ENCODE measurements around the gene SORBS1.

SORBS1 gene

DNA sequence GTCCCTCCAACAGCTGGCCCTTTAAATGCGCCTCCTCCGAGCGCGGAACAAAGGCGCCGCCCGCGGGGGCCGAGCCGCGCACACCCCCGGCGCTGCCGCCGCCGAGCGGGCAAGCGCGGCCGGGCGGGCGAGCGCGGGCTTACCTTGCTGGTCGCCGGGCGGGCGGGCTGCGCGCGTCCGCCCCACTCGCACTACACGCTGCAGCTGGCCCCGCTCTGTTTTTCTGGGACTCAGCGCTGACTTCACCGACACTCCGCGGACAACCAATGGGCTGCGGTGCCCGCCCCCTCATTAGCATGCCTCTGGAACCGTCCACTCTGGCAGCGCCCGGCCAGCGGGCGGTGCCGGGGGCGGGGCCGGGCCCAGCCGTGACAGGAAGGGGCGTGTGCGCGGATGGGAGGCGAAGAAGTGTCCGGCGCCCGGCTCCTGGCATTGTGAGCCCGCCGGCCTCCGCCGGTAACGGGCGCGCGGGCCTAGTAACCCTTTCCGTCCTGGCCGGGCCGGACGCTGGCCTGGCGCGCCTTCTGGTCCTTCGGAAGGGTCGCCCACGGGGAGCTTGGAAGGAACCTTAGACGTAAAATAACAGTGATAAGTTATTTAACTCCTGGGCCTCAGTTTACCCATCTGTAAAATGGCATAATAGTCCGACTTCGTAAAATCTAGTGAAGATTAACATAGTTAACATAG lies at the start of gene SORBS1:
Gene SORBS1, minus strand, starts transcription at position 195 of the 687 bp plus-strand sequence. CDS start 120,236 bp downstream, outside the sequence.
- peak within 1 kb of the TSS; percentile 74 for H3K4me3 ChIP-seq (ENCODE audit: low read depth, low read length)

DNA sequence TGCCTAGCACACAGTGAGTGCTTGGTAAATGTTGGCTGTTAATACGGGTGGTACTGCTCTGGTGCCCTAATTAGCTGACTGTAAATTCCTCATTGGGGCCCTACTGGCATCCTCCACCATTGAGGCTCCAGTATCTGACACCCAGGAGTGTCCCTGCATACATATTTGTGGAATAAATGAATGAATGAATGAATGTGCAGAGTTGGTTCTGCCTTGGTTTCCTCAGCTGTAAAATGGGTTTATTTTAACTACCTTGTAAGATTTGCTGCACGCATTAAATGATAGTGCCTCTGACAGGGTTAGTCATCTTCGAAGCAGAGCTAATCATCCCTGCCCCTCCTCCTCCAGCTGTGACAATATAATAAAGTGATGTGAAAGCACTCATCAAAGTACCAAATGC lies 49.6 kb upstream of the SORBS1 start:
- H3K4me3 ChIP-seq (ENCODE audit: low read depth, low read length), result no peak overlapping the region

DNA sequence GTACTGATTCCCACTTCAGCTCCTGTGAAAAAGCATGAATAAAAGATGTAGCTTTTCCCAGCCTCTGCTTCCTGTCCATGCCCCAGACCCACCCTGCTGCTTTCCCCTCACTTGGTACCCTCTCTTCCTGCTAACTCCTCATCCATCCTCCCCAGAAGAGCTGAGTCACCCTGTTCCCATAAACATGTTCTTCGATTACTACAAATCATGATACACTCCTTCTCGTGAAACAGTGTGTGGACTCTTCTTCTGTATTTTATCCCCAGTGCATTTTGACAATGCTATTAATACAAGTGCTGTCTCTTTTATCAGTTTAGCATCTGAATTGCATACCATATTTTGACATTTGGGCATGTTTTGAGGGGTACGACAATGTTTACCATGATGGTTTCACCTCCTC lies 45.8 kb upstream of the SORBS1 start:
- no peak overlapping the region for H3K4me3 ChIP-seq (ENCODE audit: low read depth, low read length)

DNA sequence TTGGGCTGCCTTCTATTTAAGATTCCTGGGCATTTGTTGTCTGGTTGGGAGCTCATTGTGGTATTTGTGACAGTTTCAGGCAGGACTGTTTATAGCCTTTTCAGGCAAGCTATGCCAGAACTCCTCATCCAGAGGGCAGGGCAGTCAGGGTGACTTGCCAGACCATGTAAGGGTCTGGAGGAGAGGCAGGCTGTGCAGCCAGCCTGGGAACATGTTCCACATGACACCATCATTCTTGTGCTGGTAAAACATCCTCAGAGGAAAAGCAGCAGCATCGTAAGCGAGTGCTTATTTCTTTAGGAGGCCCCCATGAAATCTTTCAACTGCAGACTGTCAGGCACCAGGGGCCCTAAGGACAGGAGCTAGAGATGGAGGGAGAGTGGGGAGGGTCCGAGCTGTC lies 44.0 kb upstream of the SORBS1 start:
- H3K4me3 ChIP-seq (ENCODE audit: low read depth, low read length), result no peak overlapping the region

DNA sequence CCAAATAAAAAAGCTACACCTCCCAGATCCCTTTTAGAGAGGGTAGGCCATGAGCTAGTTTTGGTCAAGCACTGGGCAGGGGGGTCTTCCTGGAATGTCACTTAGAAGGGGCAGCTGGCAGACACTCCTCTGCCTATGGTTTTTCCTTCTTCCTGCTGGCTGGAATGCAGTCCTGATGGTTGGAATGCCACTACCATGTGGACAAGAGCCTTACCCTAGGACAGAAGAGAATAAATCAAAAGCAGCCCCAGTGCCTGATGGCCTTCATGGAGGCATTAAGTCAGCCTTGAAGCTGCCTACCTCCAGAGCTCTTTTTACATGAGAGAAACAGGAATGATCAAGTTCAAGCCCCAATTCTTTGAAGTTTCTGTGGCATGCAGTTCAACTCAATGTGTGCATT lies 43.5 kb upstream of the SORBS1 start:
- no peak overlapping the region for H3K4me3 ChIP-seq (ENCODE audit: low read depth, low read length)

DNA sequence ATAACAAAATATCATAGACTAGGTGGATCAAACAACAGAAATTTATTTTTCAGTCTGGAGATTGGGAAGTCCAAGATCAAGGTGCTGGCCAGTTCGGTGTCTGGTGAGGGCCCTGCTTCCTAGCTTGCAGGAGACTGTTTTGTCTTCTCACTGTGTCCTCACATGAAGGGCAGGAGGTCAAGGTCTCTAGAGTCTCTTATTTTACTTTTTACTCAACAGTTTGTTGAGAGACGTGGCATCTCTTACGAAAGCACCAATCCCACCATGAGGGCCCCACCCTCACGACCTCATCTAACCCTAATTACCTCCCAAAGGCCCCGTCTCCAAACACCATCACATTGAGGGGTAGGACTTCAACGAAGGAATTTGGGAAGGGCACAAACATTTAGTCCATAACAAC lies 41.2 kb upstream of the SORBS1 start:
- H3K4me3 ChIP-seq (ENCODE audit: low read depth, low read length), result no peak overlapping the region

DNA sequence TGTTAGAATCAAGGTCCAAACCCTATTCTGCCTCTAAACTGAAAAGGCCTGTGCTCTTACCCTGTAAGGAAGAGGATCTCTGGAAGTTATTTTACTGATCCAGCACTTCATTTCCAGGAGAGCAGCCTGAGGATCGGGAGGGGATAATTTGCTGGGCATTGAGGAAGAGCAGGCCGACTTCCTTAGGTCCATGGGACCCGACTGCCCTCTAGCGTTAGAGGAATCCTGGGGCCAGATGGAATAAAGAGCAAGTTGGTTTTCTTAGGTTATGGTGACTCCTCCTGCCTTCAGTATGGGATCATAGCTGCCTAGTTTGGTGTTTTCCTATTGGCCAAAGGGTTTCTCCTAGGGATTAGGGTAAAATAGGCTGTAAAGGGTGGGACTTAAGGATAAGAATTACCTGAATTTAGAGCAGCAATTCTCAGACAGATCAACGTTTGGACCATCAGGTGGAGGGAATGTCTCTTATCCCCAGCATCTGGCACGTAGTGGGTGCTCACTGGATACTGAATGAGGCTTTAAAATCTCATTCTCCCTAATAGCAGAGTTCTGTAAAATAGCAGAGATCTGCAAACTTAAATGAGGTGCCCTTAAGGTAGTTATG lies 40.0 kb upstream of the SORBS1 start:
- H3K4me3 ChIP-seq (ENCODE audit: low read depth, low read length), result no peak overlapping the region

DNA sequence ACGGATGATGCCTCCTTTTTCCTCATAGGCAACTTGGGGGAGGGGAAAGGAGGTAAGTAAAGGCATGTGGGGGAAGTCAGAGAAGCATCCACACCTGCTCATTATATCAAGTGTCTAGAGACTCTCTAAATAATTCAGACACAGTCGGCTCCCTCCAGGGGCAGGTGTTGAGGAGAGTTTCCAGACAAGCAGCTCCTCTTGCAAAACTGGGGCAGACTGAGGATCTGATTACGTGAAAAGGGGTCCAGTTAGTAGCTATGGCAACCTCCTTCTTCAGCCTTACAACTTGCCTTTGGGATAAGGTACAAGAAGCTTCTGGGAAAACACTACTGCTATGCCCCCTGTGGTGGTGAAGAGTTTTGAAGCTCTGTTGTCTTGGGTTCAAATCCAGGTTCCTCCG lies 39.0 kb upstream of the SORBS1 start:
- no peak overlapping the region for H3K4me3 ChIP-seq (ENCODE audit: low read depth, low read length)

DNA sequence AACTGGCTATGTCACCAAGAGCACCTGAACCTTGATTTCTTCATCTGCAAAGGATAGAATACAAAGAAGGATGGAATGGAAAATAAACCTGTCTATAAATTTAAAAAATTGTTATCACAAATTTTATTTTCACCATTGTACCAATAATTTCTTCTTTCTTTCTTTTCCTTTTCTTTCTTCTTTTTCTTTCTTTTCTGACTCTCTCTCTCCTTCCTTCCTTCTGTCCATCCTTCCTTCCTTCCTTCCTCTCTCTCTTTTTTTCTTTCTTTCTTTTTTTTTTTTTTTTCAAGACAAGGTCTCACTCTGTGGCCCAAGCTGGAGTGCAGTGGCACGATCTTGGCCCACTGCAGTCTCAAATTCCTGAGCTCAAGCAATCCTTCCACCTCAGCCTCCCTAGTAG lies 36.6 kb upstream of the SORBS1 start:
- no peak overlapping the region for H3K4me3 ChIP-seq (ENCODE audit: low read depth, low read length)

DNA sequence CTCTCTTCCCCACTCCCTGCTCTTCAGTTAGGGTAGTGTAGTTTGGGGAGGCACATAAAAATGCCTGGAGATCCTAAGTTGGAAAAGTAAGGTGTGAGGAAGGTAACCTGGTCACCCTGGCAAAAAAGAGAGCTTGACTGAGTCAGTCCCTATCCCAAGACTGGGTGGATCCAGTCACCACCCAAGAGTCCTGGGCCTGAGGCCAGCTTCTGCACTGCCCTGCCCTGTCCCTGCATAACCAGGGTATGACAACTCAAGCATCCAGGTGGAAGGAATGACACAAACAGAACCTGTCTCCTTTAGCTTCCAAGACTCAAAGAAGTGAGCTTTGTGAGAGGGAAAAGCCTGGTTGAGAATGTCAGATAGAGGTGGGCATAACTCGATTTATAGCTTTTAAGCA lies 26.9 kb upstream of the SORBS1 start:
- H3K4me3 ChIP-seq (ENCODE audit: low read depth, low read length), result no peak overlapping the region

DNA sequence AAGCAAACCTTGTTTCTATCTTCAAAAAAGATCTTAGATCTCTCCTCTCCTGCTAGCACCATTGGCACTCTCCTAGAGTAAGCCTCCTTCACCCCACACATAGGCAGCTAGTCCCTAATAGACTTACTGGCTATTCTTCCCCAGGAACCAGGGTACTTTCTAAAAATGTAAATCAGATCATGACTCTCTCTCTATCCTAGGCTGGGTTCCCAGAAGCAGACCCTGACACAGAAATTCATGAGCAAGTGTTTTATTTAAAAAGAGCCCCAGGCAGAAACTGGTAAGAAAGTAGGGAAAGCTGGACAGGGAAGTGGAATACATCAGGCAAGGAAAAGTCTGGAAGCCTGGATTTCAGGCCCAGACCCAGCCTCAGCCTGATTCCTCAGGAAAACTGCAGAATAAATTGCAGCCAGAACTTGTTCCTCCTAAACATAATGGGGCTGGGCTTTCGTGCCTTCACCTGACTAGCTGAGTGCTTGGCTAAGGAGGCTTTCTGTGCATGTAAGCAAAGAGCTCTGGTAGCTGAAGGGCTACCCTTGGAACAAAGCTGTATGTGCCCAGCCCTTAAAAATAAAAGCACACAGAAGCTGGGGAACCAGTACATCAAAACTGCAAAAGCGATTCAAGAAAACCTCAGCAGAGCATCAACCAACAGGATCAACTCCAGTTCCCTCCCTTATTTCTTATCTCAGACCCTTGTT lies 18.8 kb upstream of the SORBS1 start:
- H3K4me3 ChIP-seq (ENCODE audit: low read depth, low read length), result no peak overlapping the region

DNA sequence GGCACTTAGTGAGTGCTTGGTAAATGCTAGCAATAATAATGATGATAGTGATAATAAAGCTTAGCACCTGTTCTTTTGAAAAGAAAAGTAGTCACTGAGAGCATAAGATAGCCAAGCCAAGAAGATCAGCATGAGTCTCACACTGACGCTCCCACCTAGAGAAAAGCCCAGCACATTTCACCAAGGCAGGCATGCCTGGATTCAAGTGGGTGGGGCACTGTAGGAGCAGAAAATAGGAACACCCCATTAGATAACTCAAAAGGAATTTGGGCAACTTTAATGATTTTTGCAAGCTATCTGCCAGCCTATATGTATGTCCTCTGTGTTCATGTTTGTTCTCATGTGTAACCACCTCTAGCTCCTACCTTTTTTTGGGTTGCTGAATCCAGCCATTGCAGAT lies 18.1 kb upstream of the SORBS1 start:
- H3K4me3 ChIP-seq (ENCODE audit: low read depth, low read length), result no peak overlapping the region

DNA sequence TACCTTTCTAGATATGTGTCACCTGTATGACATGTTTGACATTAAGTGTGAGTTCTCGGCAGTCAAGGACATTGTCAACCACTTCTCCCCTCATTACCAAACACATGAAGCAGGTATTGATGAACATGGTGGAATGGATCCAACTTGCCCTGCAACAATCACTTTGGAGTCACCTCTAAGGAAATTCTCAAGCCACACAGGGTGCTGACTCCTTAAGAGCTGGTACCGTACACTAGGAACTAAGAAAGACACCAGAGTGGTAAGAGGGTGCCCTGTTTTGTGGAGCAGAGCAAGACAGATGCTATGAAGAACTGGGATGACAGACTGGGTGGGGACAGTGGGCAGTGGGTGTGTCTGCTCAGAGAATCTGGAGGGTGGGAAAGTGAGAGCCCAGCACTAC lies 17.4 kb upstream of the SORBS1 start:
- H3K4me3 ChIP-seq (ENCODE audit: low read depth, low read length), result no peak overlapping the region

DNA sequence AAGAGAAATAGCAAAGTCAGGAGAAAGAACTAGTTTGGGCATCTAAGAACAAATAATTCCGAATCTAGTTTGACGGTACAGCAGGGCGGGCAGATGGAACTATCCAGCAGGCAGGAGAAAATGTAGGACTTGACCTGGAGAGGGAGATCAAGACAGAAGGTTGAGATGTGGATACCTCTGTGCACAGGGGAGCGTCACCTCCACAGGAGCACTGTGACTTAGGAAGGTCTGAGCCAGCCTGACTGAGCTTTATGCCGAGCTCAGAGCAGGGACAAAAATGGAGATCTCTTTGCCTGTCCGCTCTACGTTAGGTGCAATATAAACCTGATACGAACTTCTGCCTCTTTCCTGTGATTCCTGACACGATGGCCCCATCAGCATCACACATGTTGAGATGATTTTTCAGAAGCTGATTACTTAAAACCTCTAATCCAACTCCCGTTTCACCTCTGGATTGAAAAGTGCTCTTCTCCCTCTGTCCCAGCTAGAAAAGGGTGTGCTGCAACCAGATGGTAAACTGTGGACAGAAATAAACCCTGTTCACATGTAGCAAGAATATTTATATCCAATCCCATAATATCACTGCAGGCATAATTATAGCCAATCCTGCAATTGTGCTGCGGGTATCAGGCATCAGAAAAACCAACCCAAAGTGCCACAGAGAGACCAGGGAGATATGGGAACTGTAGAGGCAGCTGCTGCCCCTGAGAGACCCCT lies 13.6 kb upstream of the SORBS1 start:
- no peak overlapping the region for H3K4me3 ChIP-seq (ENCODE audit: low read depth, low read length)

DNA sequence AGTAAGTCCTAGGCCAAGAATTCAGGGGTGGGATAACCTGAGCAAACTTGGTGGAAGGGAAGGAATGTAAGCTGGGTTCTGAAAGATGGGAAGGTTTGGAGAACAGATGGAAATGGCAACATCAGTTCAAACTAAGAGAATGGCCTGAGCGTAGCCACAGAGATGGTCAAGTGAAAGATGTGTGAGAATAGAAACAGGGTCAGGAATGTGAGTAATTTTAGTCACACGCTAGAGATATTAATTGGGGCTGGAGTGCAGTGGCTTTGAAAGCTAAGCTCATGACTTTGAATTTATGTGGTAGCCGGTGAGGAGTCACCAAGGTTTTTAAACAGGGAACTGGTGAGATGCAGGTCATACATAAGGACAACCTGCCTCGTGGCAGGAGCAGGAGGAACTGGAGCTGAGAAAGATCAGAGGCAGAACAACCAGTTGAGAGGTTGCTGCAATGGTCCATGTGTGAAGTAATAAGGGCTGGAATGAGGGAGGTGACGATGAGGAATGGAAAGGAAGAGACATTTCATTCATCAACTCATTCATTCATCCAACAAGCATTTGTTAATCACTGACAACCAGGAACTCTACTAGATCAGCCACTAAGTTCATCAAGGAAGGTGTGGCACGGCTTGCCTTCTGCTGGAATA lies 12.9 kb upstream of the SORBS1 start:
- H3K4me3 ChIP-seq (ENCODE audit: low read depth, low read length), result no peak overlapping the region

DNA sequence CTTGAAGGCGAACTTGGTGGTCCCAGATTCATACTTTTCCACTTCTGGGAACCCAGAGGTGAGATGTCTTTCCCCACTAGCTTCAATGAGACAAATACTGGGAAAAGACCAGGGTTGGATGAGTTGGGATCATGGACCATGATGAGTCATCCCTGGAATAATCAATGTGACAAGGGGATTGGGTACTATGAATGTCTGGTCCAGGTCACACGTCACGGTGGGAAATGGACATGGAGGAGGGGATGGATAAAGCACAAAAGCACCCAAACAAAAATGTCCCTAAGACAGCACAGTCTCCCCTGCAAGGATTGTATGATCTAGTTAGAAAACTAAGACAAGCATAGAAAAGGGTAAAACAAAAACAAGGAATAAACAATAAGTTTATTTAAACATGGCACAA lies 12.4 kb upstream of the SORBS1 start:
- H3K4me3 ChIP-seq (ENCODE audit: low read depth, low read length), result no peak overlapping the region

DNA sequence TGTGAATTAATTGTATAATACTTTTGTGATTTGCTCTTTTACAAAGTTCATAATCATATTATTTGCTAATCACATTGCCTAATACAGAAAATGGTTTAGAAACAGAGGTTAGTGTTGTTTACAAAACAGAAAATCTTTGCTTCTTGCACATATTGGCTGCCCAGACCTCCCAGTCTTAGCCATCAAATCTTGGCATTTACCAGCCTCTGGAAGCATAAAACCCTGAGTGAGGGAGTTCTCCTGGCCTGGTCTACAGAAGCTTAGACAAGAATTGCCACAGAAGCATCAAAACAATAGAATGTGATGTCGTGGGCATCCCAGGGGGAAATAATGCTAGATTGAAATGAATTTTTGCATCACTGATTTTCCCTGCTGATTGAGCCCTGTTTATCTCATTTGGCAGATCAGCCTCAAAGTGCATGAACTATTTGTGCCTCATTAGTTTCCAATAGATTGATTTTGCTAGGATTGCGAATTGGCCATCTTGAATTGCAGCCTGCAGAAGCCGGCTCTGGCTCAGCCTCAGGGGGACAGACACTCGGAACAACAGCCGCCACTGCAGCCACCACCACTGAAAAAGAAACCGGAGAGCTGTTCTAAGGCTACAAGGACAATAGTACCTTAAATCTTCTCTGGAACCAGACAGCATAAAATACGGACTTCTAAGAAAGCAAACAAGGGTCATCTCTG lies 11.1 kb upstream of the SORBS1 start:
- no peak overlapping the region for H3K4me3 ChIP-seq (ENCODE audit: low read depth, low read length)

DNA sequence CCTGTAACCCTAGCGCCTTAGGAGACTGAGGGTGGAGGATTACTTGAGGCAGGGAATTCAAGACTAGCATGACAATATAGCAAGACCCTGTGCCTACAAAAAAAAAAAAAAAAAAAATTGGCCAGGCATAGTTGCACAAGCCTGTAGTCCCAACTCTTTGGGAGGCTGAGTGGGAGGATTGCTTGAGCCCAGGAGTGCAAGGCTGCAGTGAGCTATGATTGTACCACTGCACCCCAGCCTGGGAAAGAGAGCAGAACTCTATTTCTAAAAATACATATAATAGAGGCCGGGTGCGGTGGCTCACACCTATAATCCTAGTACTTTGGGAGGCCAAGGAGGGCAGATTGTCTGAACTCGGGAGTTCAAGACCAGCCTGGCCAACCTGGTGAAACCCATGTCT lies 10.2 kb upstream of the SORBS1 start:
- H3K4me3 ChIP-seq (ENCODE audit: low read depth, low read length), result no peak overlapping the region

DNA sequence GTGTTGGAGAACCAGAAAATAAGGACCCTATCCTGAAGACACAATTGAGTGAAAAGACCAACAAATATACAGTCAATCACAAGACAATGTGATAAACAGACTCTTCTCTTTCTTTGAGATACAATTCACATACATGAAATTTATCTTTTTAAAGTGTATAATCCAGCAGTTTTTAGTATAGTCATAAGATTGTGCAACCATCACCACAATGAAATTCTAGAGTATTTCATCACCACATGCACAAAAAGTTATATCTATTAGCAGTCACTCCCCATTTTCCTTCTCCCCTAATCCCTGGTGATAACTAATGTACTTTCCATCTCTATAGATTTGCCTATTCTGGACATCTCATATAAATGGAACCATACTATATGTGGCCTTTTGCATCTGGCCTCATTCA lies 8.2 kb upstream of the SORBS1 start:
- no peak overlapping the region for H3K4me3 ChIP-seq (ENCODE audit: low read depth, low read length)

DNA sequence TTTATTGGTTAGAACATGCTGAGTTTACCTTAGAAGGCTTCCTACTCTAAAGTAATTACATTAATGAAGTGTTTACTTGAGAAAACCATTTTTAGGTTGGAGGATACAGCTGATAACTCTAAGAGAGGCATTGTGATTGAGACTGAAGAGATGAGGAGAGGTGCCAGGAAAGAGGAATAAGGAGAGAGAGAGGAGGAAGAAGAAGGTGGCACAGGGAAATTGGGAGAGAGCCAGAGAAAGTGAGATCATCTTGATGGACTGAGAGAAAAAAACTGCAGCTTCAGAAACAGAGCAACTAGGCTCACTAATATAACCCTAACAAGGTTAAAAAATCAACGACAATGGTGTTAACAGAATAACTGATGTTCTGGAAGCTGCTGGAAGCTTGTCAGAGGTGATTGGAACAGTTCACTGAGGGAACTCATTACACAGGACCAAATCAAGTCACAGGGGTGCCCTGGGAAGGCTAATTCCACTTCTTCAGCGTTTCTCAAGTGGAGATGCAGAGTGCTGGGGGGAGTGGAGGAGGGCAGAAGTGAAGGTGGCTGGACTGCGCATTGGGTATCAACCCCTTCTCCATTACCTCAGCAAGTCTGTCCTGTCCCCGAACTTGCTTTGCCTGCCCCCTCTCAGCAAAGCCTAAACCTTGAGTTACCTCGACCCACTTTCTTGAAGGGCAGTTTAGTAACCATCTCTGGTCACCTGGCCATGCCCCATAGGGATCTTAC lies 6.9 kb upstream of the SORBS1 start:
- no peak overlapping the region for H3K4me3 ChIP-seq (ENCODE audit: low read depth, low read length)
